GM15510 (cell line): ENCODE measurements around the gene OSCAR.

Experiments used
- POLR2A ChIP-seq: IDR thresholded peaks from 3 replicates; pipeline ENCODE4 v1.6.1; 2011; ENCODE audit warnings: borderline replicate concordance; ENCODE audit not compliant: insufficient read length; ENCODE audit errors: extremely low read depth

Gene OSCAR

GRCh38 chr19:54100561-54100960 lies at the start of gene OSCAR:
OSCAR (minus strand) TSS chr19:54100803; CDS start chr19:54100792, 11 bp downstream.
- TF ChIP-seq POLR2A: no peak

- TF ChIP-seq POLR2A: no peak
Measured at GRCh38 chr19:54149021-54149812, 48.6 kb upstream of the OSCAR start.

- no peak for TF ChIP-seq POLR2A
Measured at GRCh38 chr19:54148158-54148557, 47.6 kb upstream of the OSCAR start.

- no peak for TF ChIP-seq POLR2A
Measured at GRCh38 chr19:54147676-54148075, 47.1 kb upstream of the OSCAR start.

GRCh38 chr19:54145541-54146158 lies 45.0 kb upstream of the OSCAR start:
- TF ChIP-seq POLR2A: no peak

GRCh38 chr19:54142166-54142780 lies 41.7 kb upstream of the OSCAR start:
- no peak for TF ChIP-seq POLR2A

- no peak for TF ChIP-seq POLR2A
Measured at GRCh38 chr19:54141356-54141755, 40.8 kb upstream of the OSCAR start.

GRCh38 chr19:54138489-54139256 lies 38.1 kb upstream of the OSCAR start:
- no peak for TF ChIP-seq POLR2A

GRCh38 chr19:54137699-54138488 lies 37.3 kb upstream of the OSCAR start, which contains the start of gene CNOT3:
CNOT3 (plus strand) TSS chr19:54137762; CDS start chr19:54142979, 5,217 bp downstream.
- peak; percentile 85 for TF ChIP-seq POLR2A

GRCh38 chr19:54136864-54137698 lies 36.5 kb upstream of the OSCAR start:
- TF ChIP-seq POLR2A: peak; percentile 77

GRCh38 chr19:54136086-54136863 lies 35.7 kb upstream of the OSCAR start:
- no peak for TF ChIP-seq POLR2A

- TF ChIP-seq POLR2A: no peak
Measured at GRCh38 chr19:54133957-54134590, 33.5 kb upstream of the OSCAR start.
